Measurements from ENCODE around the gene TMEM129.
A peak's percentile ranks its signal among the peaks of the same experiment; 100 is the strongest.
"Not testable (repeated sequence)": the region's sequence is repeated elsewhere in the genome, so short reads cannot be mapped to it uniquely, and the experiment has no call there.

TMEM129 gene

GRCh38 chr4:1706358-1706757 is 14.8 kb downstream of the TMEM129 start:
- Histone ChIP-seq H3K36me3 (ENCODE audit: insufficient read depth, low read length) (peaks cover 90% of the 10 kb centered on the region), H4K20me1 (ENCODE audit: insufficient read depth, low read length) (peaks cover 84% of the 10 kb centered on the region), H3K27me3 (ENCODE audit: insufficient read depth, low read length, poor library complexity) (no peaks in the 10 kb centered on the region), H3K4me1 (ENCODE audit: insufficient read depth, low read length) (peaks cover 53% of the 10 kb centered on the region), H3K9me3 (ENCODE audit: insufficient read depth, low read length, severe bottlenecking) (no peaks in the 10 kb centered on the region), H3K4me2 (ENCODE audit: insufficient read depth, low read length) (peak overlapping the region; percentile 4; the same call in 1 of the 2 replicates), H3K9ac (ENCODE audit: low read depth, low read length) (no peak overlapping the region), H3K79me2 (ENCODE audit: insufficient read depth, low read length) (peaks cover 97% of the 10 kb centered on the region), H3K27ac (ENCODE audit: low read length) (no peak overlapping the region), H2AFZ (ENCODE audit: low read depth, low read length) (no peak overlapping the region), H3K4me3 (ENCODE audit: low read depth in 1 of 2, low read length in 2 of 2) (no peak overlapping the region)
- DNase-seq (no peak), ATAC-seq (ENCODE audit: insufficient read depth, low read depth) (no peak)
- TF ChIP-seq EZH2 (IDR thresholded peaks at IDR 0.05; ENCODE audit: borderline replicate concordance, low read depth, low read length, severe bottlenecking) (no peak), CTCF (IDR thresholded peaks at IDR 0.05; ENCODE audit: borderline replicate concordance, extremely low read depth, low read length, poor library complexity, severe bottlenecking) (no peak)

GRCh38 chr4:1705732-1706131 is 15.4 kb downstream of the TMEM129 start:
- Histone ChIP-seq H3K4me3 (ENCODE audit: low read depth in 1 of 2, low read length in 2 of 2) (no peak overlapping the region), H3K79me2 (ENCODE audit: insufficient read depth, low read length) (peaks cover 97% of the 10 kb centered on the region), H3K27ac (ENCODE audit: low read length) (no peak overlapping the region), H3K9ac (ENCODE audit: low read depth, low read length) (no peak overlapping the region), H3K4me1 (ENCODE audit: insufficient read depth, low read length) (peaks cover 47% of the 10 kb centered on the region), H2AFZ (ENCODE audit: low read depth, low read length) (no peak overlapping the region), H3K4me2 (ENCODE audit: insufficient read depth, low read length) (peak overlapping the region; percentile 4; the same call in 1 of the 2 replicates), H3K27me3 (ENCODE audit: insufficient read depth, low read length, poor library complexity) (no peaks in the 10 kb centered on the region), H3K36me3 (ENCODE audit: insufficient read depth, low read length) (peaks cover 92% of the 10 kb centered on the region), H4K20me1 (ENCODE audit: insufficient read depth, low read length) (peaks cover 83% of the 10 kb centered on the region), H3K9me3 (ENCODE audit: insufficient read depth, low read length, severe bottlenecking) (no peaks in the 10 kb centered on the region)
- DNase-seq (no peak), ATAC-seq (ENCODE audit: insufficient read depth, low read depth) (no peak)
- TF ChIP-seq CTCF (IDR thresholded peaks at IDR 0.05; ENCODE audit: borderline replicate concordance, extremely low read depth, low read length, poor library complexity, severe bottlenecking): no peak
- TF ChIP-seq EZH2 (IDR thresholded peaks at IDR 0.05; ENCODE audit: borderline replicate concordance, low read depth, low read length, severe bottlenecking): no peak

- no peaks in the 10 kb centered on the region for H3K9me3 ChIP-seq (ENCODE audit: insufficient read depth, low read length, severe bottlenecking)
- H3K27me3 ChIP-seq (ENCODE audit: insufficient read depth, low read length, poor library complexity): no peaks in the 10 kb centered on the region
- no peak overlapping the region for H3K9ac ChIP-seq (ENCODE audit: low read depth, low read length)
- H3K79me2 ChIP-seq (ENCODE audit: insufficient read depth, low read length): peaks cover 97% of the 10 kb centered on the region
- H3K4me1 ChIP-seq (ENCODE audit: insufficient read depth, low read length): peaks cover 28% of the 10 kb centered on the region
- H3K36me3 ChIP-seq (ENCODE audit: insufficient read depth, low read length): peaks cover 92% of the 10 kb centered on the region
- ATAC-seq (ENCODE audit: insufficient read depth, low read depth) (no peak), DNase-seq (no peak)
- H3K4me3 ChIP-seq (ENCODE audit: low read depth in 1 of 2, low read length in 2 of 2): no peak overlapping the region
- H3K4me2 ChIP-seq (ENCODE audit: insufficient read depth, low read length): no peak overlapping the region
- no peak overlapping the region for H2AFZ ChIP-seq (ENCODE audit: low read depth, low read length)
- TF ChIP-seq CTCF (IDR thresholded peaks at IDR 0.05; ENCODE audit: borderline replicate concordance, extremely low read depth, low read length, poor library complexity, severe bottlenecking): no peak
- no peak for TF ChIP-seq EZH2 (IDR thresholded peaks at IDR 0.05; ENCODE audit: borderline replicate concordance, low read depth, low read length, severe bottlenecking)
- H3K27ac ChIP-seq (ENCODE audit: low read length): no peak overlapping the region
- peaks cover 79% of the 10 kb centered on the region for H4K20me1 ChIP-seq (ENCODE audit: insufficient read depth, low read length)
Observed at GRCh38 chr4:1703867-1704266, 17.3 kb downstream of the TMEM129 start.

- not testable (repeated sequence) for H2AFZ ChIP-seq (ENCODE audit: low read depth, low read length); H3K9me3 ChIP-seq (ENCODE audit: insufficient read depth, low read length, severe bottlenecking); H3K4me3 ChIP-seq (ENCODE audit: low read depth in 1 of 2, low read length in 2 of 2); H3K4me2 ChIP-seq (ENCODE audit: insufficient read depth, low read length); H3K27ac ChIP-seq (ENCODE audit: low read length); H3K9ac ChIP-seq (ENCODE audit: low read depth, low read length); ATAC-seq (ENCODE audit: insufficient read depth, low read depth); H3K27me3 ChIP-seq (ENCODE audit: insufficient read depth, low read length, poor library complexity); DNase-seq
- Histone ChIP-seq H3K79me2 (ENCODE audit: insufficient read depth, low read length) (peaks cover 93% of the 10 kb centered on the region), H4K20me1 (ENCODE audit: insufficient read depth, low read length) (peaks cover 75% of the 10 kb centered on the region), H3K36me3 (ENCODE audit: insufficient read depth, low read length) (peaks cover 98% of the 10 kb centered on the region), H3K4me1 (ENCODE audit: insufficient read depth, low read length) (peaks cover 18% of the 10 kb centered on the region)
Observed at GRCh38 chr4:1701671-1702070, 19.5 kb downstream of the TMEM129 start.
